ENCODE data around the gene TMEM63C.

TMEM63C gene

GRCh38 chr14:77144412-77145115 lies 37.0 kb upstream of the TMEM63C start:
- no peak overlapping the region for H4K5ac ChIP-seq (ENCODE audit: low read length)
- H3K56ac ChIP-seq (ENCODE audit: low read length), result no peak overlapping the region
- H3K27ac ChIP-seq (ENCODE audit: low read depth, low read length), result no peak overlapping the region
- no peak overlapping the region for H3K18ac ChIP-seq (ENCODE audit: low read length)
- no peak overlapping the region for H3K4me3 ChIP-seq (ENCODE audit: low read length)
- H3K36me3 ChIP-seq (ENCODE audit: control insufficient read depth, insufficient read depth, low read length), result no peaks in the 10 kb centered on the region
- no peaks in the 10 kb centered on the region for H3K79me1 ChIP-seq (ENCODE audit: low read length)
- H3K4me2 ChIP-seq (ENCODE audit: low read length), result no peak overlapping the region
- no peak overlapping the region for H2BK15ac ChIP-seq (replicated peaks; ENCODE audit: low read depth)
- no peaks in the 10 kb centered on the region for H3K27me3 ChIP-seq (ENCODE audit: insufficient read depth, low read length, poor library complexity)
- no peaks in the 10 kb centered on the region for H3K79me2 ChIP-seq (ENCODE audit: control insufficient read depth, insufficient read depth, low read length)
- no peak overlapping the region for H3K23ac ChIP-seq (ENCODE audit: low read length)
- no peak overlapping the region for H3K9ac ChIP-seq (ENCODE audit: low read length)
- no peak overlapping the region for H3K4ac ChIP-seq (ENCODE audit: low read depth, low read length)
- no peak for DNase-seq
- H2BK120ac ChIP-seq (ENCODE audit: low read depth, low read length), result no peak overlapping the region
- H2BK5ac ChIP-seq (ENCODE audit: low read length), result no peak overlapping the region
- H2AK5ac ChIP-seq (ENCODE audit: low read length), result no peak overlapping the region
- H4K8ac ChIP-seq (ENCODE audit: low read depth, low read length), result no peak overlapping the region
- WGBS (ENCODE audit: extremely low coverage, insufficient coverage, low lambda C conversion rate), result no CpG with 5 or more reads among the region's 4 CpGs
- H3K4me1 ChIP-seq (ENCODE audit: control insufficient read depth, low read depth, low read length), result peaks cover 11% of the 10 kb centered on the region

- no peak overlapping the region for H2BK120ac ChIP-seq (ENCODE audit: low read depth, low read length)
- H3K4me1 ChIP-seq (ENCODE audit: control insufficient read depth, low read depth, low read length), result peaks cover 11% of the 10 kb centered on the region
- H3K23ac ChIP-seq (ENCODE audit: low read length), result no peak overlapping the region
These were observed 35.4 kb upstream of the TMEM63C start for GRCh38 chr14:77145975-77146740.

GRCh38 chr14:77148510-77149231 lies 32.9 kb upstream of the TMEM63C start:
- Histone ChIP-seq H3K4me1 (ENCODE audit: control insufficient read depth, low read depth, low read length) (peaks cover 4% of the 10 kb centered on the region), H3K79me2 (ENCODE audit: control insufficient read depth, insufficient read depth, low read length) (no peaks in the 10 kb centered on the region), H3K4me2 (ENCODE audit: low read length) (no peak overlapping the region), H3K27me3 (ENCODE audit: insufficient read depth, low read length, poor library complexity) (no peaks in the 10 kb centered on the region), H3K4ac (ENCODE audit: low read depth, low read length) (no peak overlapping the region), H2BK5ac (ENCODE audit: low read length) (no peak overlapping the region), H3K27ac (ENCODE audit: low read depth, low read length) (no peak overlapping the region), H2BK15ac (replicated peaks; ENCODE audit: low read depth) (no peak overlapping the region), H2AK5ac (ENCODE audit: low read length) (no peak overlapping the region), H3K4me3 (ENCODE audit: low read length) (no peak overlapping the region), H3K9ac (ENCODE audit: low read length) (no peak overlapping the region), H3K18ac (ENCODE audit: low read length) (no peak overlapping the region), H3K23ac (ENCODE audit: low read length) (no peak overlapping the region), H3K56ac (ENCODE audit: low read length) (no peak overlapping the region), H4K8ac (ENCODE audit: low read depth, low read length) (no peak overlapping the region), H2BK120ac (ENCODE audit: low read depth, low read length) (no peak overlapping the region), H4K5ac (ENCODE audit: low read length) (no peak overlapping the region), H3K79me1 (ENCODE audit: low read length) (no peaks in the 10 kb centered on the region), H3K36me3 (ENCODE audit: control insufficient read depth, insufficient read depth, low read length) (no peaks in the 10 kb centered on the region)
- peak; percentile 42 for DNase-seq
- WGBS (ENCODE audit: extremely low coverage, insufficient coverage, low lambda C conversion rate), result no CpG with 5 or more reads among the region's 8 CpGs

More at GRCh38 chr14:77145975-77146740, 35.4 kb upstream of the TMEM63C start:
- WGBS (ENCODE audit: extremely low coverage, insufficient coverage, low lambda C conversion rate), result no CpG with 5 or more reads among the region's 10 CpGs
- Histone ChIP-seq H3K36me3 (ENCODE audit: control insufficient read depth, insufficient read depth, low read length) (no peaks in the 10 kb centered on the region), H3K18ac (ENCODE audit: low read length) (no peak overlapping the region), H2BK5ac (ENCODE audit: low read length) (no peak overlapping the region), H3K79me1 (ENCODE audit: low read length) (no peaks in the 10 kb centered on the region), H2BK15ac (replicated peaks; ENCODE audit: low read depth) (no peak overlapping the region), H3K4me3 (ENCODE audit: low read length) (no peak overlapping the region), H3K9ac (ENCODE audit: low read length) (no peak overlapping the region), H3K27me3 (ENCODE audit: insufficient read depth, low read length, poor library complexity) (no peaks in the 10 kb centered on the region), H4K8ac (ENCODE audit: low read depth, low read length) (no peak overlapping the region), H3K56ac (ENCODE audit: low read length) (no peak overlapping the region), H3K27ac (ENCODE audit: low read depth, low read length) (no peak overlapping the region), H3K79me2 (ENCODE audit: control insufficient read depth, insufficient read depth, low read length) (no peaks in the 10 kb centered on the region), H3K4me2 (ENCODE audit: low read length) (no peak overlapping the region), H2AK5ac (ENCODE audit: low read length) (no peak overlapping the region), H4K5ac (ENCODE audit: low read length) (no peak overlapping the region), H3K4ac (ENCODE audit: low read depth, low read length) (no peak overlapping the region)
- no peak for DNase-seq

GRCh38 chr14:77151245-77151644 lies 30.4 kb upstream of the TMEM63C start:
- Histone ChIP-seq H3K4me2 (ENCODE audit: low read length) (no peak overlapping the region), H3K4me3 (ENCODE audit: low read length) (no peak overlapping the region), H3K4ac (ENCODE audit: low read depth, low read length) (no peak overlapping the region), H2BK5ac (ENCODE audit: low read length) (no peak overlapping the region), H3K18ac (ENCODE audit: low read length) (no peak overlapping the region), H3K79me1 (ENCODE audit: low read length) (no peaks in the 10 kb centered on the region), H4K5ac (ENCODE audit: low read length) (no peak overlapping the region), H3K23ac (ENCODE audit: low read length) (no peak overlapping the region), H3K27me3 (ENCODE audit: insufficient read depth, low read length, poor library complexity) (no peaks in the 10 kb centered on the region), H3K79me2 (ENCODE audit: control insufficient read depth, insufficient read depth, low read length) (no peaks in the 10 kb centered on the region), H3K4me1 (ENCODE audit: control insufficient read depth, low read depth, low read length) (no peaks in the 10 kb centered on the region), H3K36me3 (ENCODE audit: control insufficient read depth, insufficient read depth, low read length) (no peaks in the 10 kb centered on the region), H2BK15ac (replicated peaks; ENCODE audit: low read depth) (no peak overlapping the region), H3K9ac (ENCODE audit: low read length) (no peak overlapping the region), H4K8ac (ENCODE audit: low read depth, low read length) (no peak overlapping the region), H3K27ac (ENCODE audit: low read depth, low read length) (no peak overlapping the region), H3K56ac (ENCODE audit: low read length) (no peak overlapping the region), H2BK120ac (ENCODE audit: low read depth, low read length) (no peak overlapping the region), H2AK5ac (ENCODE audit: low read length) (no peak overlapping the region)
- no CpG with 5 or more reads among the region's 5 CpGs for WGBS (ENCODE audit: extremely low coverage, insufficient coverage, low lambda C conversion rate)
- DNase-seq, result peak; percentile 53

- H4K8ac ChIP-seq (ENCODE audit: low read depth, low read length), result no peak overlapping the region
- no peaks in the 10 kb centered on the region for H3K79me2 ChIP-seq (ENCODE audit: control insufficient read depth, insufficient read depth, low read length)
- H4K5ac ChIP-seq (ENCODE audit: low read length), result no peak overlapping the region
- no peak overlapping the region for H3K56ac ChIP-seq (ENCODE audit: low read length)
- H3K23ac ChIP-seq (ENCODE audit: low read length), result no peak overlapping the region
- H2BK15ac ChIP-seq (replicated peaks; ENCODE audit: low read depth), result no peak overlapping the region
- H3K4me3 ChIP-seq (ENCODE audit: low read length), result no peak overlapping the region
- no peak overlapping the region for H2BK120ac ChIP-seq (ENCODE audit: low read depth, low read length)
- H3K4me1 ChIP-seq (ENCODE audit: control insufficient read depth, low read depth, low read length), result no peaks in the 10 kb centered on the region
- no peak for DNase-seq
- H2AK5ac ChIP-seq (ENCODE audit: low read length), result no peak overlapping the region
- no peak overlapping the region for H3K9ac ChIP-seq (ENCODE audit: low read length)
- H2BK5ac ChIP-seq (ENCODE audit: low read length), result no peak overlapping the region
- no peak overlapping the region for H3K4ac ChIP-seq (ENCODE audit: low read depth, low read length)
- H3K18ac ChIP-seq (ENCODE audit: low read length), result no peak overlapping the region
- no peaks in the 10 kb centered on the region for H3K27me3 ChIP-seq (ENCODE audit: insufficient read depth, low read length, poor library complexity)
- no peak overlapping the region for H3K4me2 ChIP-seq (ENCODE audit: low read length)
- no peaks in the 10 kb centered on the region for H3K36me3 ChIP-seq (ENCODE audit: control insufficient read depth, insufficient read depth, low read length)
- H3K79me1 ChIP-seq (ENCODE audit: low read length), result no peaks in the 10 kb centered on the region
- no peak overlapping the region for H3K27ac ChIP-seq (ENCODE audit: low read depth, low read length)
- no CpG with 5 or more reads among the region's 2 CpGs for WGBS (ENCODE audit: extremely low coverage, insufficient coverage, low lambda C conversion rate)
These were observed 29.5 kb upstream of the TMEM63C start for GRCh38 chr14:77151918-77152588.
